Measurements from ENCODE around the gene SHANK3. TPM values are rescaled to one million over a fixed set of nuclear protein-coding genes. Genes with fewer than 3 reads are reported as not detected.

Gene SHANK3
- total and polyA plus RNA-seq, 2 donors (not counting 3 experiments of a cell fraction or from before 2014, with no cell fraction given) = 26.1 to 158 TPM

DNA sequence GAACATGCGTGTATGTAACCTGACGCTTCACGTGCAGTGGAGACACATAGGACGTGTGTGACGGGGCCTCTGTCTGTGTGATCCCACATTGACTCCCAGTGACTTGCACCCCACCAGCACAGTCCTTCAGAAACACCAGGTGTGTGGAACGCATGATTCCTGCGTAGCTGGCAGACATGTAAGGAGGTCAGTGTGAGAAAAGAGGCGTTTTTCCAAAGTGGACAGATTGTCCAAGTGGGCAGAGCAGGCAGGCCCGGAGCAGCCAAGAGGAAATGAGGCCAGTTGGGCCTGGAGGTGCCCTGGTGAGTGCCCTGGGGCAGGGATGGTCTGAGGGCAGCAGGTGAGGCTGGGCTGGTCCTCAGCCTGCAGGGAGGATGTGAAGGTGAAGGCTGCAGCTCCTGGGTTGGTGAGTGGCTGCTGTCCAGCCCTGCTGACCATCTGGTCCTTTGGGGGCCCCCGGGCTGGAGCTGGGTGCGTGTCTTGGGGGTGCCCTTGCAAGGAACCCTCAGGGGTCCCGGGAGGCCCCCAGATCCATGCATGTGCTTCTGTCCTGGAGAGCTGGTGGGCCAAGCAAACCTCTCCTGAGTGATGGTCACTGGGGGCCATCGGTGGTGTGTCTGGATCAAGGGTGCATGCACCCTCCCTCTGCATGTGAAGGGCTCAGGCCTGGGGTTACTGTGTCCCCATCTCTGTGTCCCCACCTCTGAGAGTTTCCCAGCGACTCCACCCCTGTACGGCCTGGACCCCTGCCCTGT lies 26.6 kb downstream of the SHANK3 start:
- no peak overlapping the region for H2AFZ ChIP-seq (ENCODE audit: low read depth, low read length)
- no peak for TF ChIP-seq MYC (IDR thresholded peaks at IDR 0.05; ENCODE audit: low read depth, low read length)
- TF ChIP-seq POLR2A (IDR thresholded peaks at IDR 0.05; ENCODE audit: low read depth, low read length) = no peak
- TF ChIP-seq EZH2 (IDR thresholded peaks at IDR 0.05; ENCODE audit: borderline replicate concordance, low read depth, low read length, severe bottlenecking) = no peak
- no peak for TF ChIP-seq JUN (IDR thresholded peaks at IDR 0.05; ENCODE audit: borderline replicate concordance, insufficient read depth, insufficient read length, low read depth)
- TF ChIP-seq, protein P1, sequence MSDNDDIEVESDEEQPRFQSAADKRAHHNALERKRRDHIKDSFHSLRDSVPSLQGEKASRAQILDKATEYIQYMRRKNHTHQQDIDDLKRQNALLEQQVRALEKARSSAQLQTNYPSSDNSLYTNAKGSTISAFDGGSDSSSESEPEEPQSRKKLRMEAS (IDR thresholded peaks at IDR 0.05; ENCODE audit: insufficient read depth, insufficient read length) = no peak
- TF ChIP-seq, protein P2, sequence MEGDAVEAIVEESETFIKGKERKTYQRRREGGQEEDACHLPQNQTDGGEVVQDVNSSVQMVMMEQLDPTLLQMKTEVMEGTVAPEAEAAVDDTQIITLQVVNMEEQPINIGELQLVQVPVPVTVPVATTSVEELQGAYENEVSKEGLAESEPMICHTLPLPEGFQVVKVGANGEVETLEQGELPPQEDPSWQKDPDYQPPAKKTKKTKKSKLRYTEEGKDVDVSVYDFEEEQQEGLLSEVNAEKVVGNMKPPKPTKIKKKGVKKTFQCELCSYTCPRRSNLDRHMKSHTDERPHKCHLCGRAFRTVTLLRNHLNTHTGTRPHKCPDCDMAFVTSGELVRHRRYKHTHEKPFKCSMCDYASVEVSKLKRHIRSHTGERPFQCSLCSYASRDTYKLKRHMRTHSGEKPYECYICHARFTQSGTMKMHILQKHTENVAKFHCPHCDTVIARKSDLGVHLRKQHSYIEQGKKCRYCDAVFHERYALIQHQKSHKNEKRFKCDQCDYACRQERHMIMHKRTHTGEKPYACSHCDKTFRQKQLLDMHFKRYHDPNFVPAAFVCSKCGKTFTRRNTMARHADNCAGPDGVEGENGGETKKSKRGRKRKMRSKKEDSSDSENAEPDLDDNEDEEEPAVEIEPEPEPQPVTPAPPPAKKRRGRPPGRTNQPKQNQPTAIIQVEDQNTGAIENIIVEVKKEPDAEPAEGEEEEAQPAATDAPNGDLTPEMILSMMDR (IDR thresholded peaks at IDR 0.05; ENCODE audit: extremely low read depth in 1 of 2, insufficient read depth in 1 of 2, low read depth in 1 of 2, low read length in 2 of 2) = no peak
- no peak for TF ChIP-seq GATA2 (IDR thresholded peaks at IDR 0.05; ENCODE audit: insufficient read depth, insufficient read length, low read depth, low read length)
- no peak for TF ChIP-seq POLR2AphosphoS5 (IDR thresholded peaks at IDR 0.05; ENCODE audit: insufficient read depth, low read depth, low read length)
- TF ChIP-seq FOS (IDR thresholded peaks at IDR 0.05; ENCODE audit: borderline replicate concordance, insufficient read depth, low read length) = no peak
- no peak for FAIRE-seq
- H3K79me2 ChIP-seq (ENCODE audit: control insufficient read depth, insufficient read depth, low read length) = peaks cover 90% of the 10 kb centered on the region
- DNase-seq (ENCODE audit: low read depth, low spot score) = no peak
- ChIA-PET CTCF (interaction anchor here (1.0 to 2.5 kb wide), 2 partner anchors 57 to 78 kb away, joined by 5 to 12 read pairs; no protein-coding TSS in a partner anchor), POLR2A (no interaction called here)
- H3K4me2 ChIP-seq (ENCODE audit: insufficient read depth, low read length) = no peak overlapping the region
- dilution Hi-C loops (cut with MboI; ENCODE audit: extremely low pct_ligation_motif_present, low sequenced_read_pairs) (no loop called here), intact Hi-C loops (cut with micrococcal nuclease) (no loop called here)
- H3K27me3 ChIP-seq (ENCODE audit: control insufficient read depth in 2 of 2, insufficient read depth in 2 of 2, low read length in 2 of 2) = no peaks in the 10 kb centered on the region
- BruUV-seq (replicated peaks) = no TSS peak
- no peak overlapping the region for H3K9ac ChIP-seq (replicated peaks; ENCODE audit: extremely low read depth, insufficient read depth, low read length)
- H4K20me1 ChIP-seq (replicated peaks; ENCODE audit: control insufficient read depth, extremely low read depth, insufficient read depth, low read length) = no peaks in the 10 kb centered on the region
- H3K4me1 ChIP-seq (ENCODE audit: control insufficient read depth, extremely low read depth, insufficient read depth, low read length) = peaks cover 8% of the 10 kb centered on the region
- H3K4me3 ChIP-seq (replicated peaks in 1 of 3; ENCODE audit: insufficient read depth in 1 of 3, low read depth in 1 of 3, low read length in 3 of 3) = no peak overlapping the region
- no peak overlapping the region for H3K27ac ChIP-seq (ENCODE audit: insufficient read depth, low read depth, low read length)
- H3K9me3 ChIP-seq (replicated peaks; ENCODE audit: control insufficient read depth, insufficient read depth, low read length) = no peaks in the 10 kb centered on the region
- H3K36me3 ChIP-seq (ENCODE audit: control insufficient read depth in 2 of 2, extremely low read depth in 1 of 2, insufficient read depth in 2 of 2, low read length in 2 of 2) = peaks cover 45 to 86% of the 10 kb centered on the region in 2 experiments
- H3K9me1 ChIP-seq (replicated peaks; ENCODE audit: control insufficient read depth, extremely low read depth, insufficient read depth, low read length) = no peaks in the 10 kb centered on the region

Data from endothelial cell of umbilical vein (primary cell).